Ascending aorta (tissue), 2 donors: ENCODE measurements around the gene NDUFC1. TPM values are rescaled to one million over a fixed set of nuclear protein-coding genes. Genes with fewer than 3 reads are reported as not detected.
"Not testable (repeated sequence)": the region's sequence is repeated elsewhere in the genome, so short reads cannot be mapped to it uniquely, and the experiment has no call there.

Experiments
- DNase-seq, 2 donors: peaks; one replicate each; pipeline ENCODE4 v3.0.0-alpha.2; 2019; ENCODE audit warnings: low spot score in 2 of 2
- H3K27ac ChIP-seq, 2 donors: fragments of 200-600 bp; sonication (generic); one replicate each; pipeline ENCODE4 v1.5.1; 2016 to 2017; ENCODE audit warnings: mild to moderate bottlenecking in 1 of 2
- H3K27me3 ChIP-seq: fragments of 200-600 bp; sonication (generic); one replicate; pipeline ENCODE4 v1.5.1; 2017
- H3K36me3 ChIP-seq, 2 donors: fragments of 200-600 bp; sonication (generic); one replicate each; pipeline ENCODE4 v1.5.1; 2016
- H3K4me1 ChIP-seq, 2 donors: fragments of 200-600 bp; sonication (generic); one replicate each; pipeline ENCODE4 v1.5.1; 2016 to 2017; ENCODE audit warnings: mild to moderate bottlenecking in 1 of 2
- H3K4me3 ChIP-seq, 2 donors: fragments of 200-600 bp; sonication (generic); one replicate each; pipeline ENCODE4 v1.5.1; 2016 to 2017; ENCODE audit warnings: mild to moderate bottlenecking in 1 of 2
- H3K9me3 ChIP-seq, 2 donors: fragments of 200-600 bp; sonication (generic); one replicate each; pipeline ENCODE4 v1.5.1; 2016
- CTCF ChIP-seq, 3 experiments: fragments of 200-600 bp in 2 of 3; fragments of 450-650 bp in 1 of 3; sonication (generic) in 2 of 3; IDR thresholded peaks; one replicate each; pipeline ENCODE4 v1.5.1; 2016 to 2019; ENCODE audit warnings: antibody characterized with exemption in 3 of 3, mild to moderate bottlenecking in 1 of 3, moderate library complexity in 1 of 3
- intact Hi-C: fragments of 100-400 bp; cut with DNase I; formaldehyde crosslinking; loops from one replicate; pipeline ENCODE4 v1.15.1; 2023
- total RNA-seq: library from RNA; depleted of rRNA; stranded (reverse); fragments of >200 nt; gene quantifications from one replicate; pipeline ENCODE4 v1.1.0, GENCODE V29; 2016

The NDUFC1 gene
- total RNA-seq, 1 donor from 2014 or later, result 10.7 TPM

GRCh38 chr4:139329665-139330200, 27.5 kb upstream of the NDUFC1 start:
- TF ChIP-seq CTCF (IDR thresholded peaks at IDR 0.05), result no peak
- intact Hi-C loops, result no loop called here

GRCh38 chr4:139324620-139325019, 22.3 kb upstream of the NDUFC1 start:
- no peak for TF ChIP-seq CTCF (IDR thresholded peaks at IDR 0.05)
- intact Hi-C loops, result no loop called here
- H3K27me3 ChIP-seq, result no peaks in the 10 kb centered on the region
- H3K4me1 ChIP-seq, result peaks cover 0 to 4% of the 10 kb centered on the region in 2 donors
- H3K4me3 ChIP-seq, result no peak overlapping the region
- H3K9me3 ChIP-seq, result no peaks in the 10 kb centered on the region
- peaks cover 0 to 13% of the 10 kb centered on the region in 2 donors for H3K36me3 ChIP-seq
- DNase-seq, result no peak
- H3K27ac ChIP-seq, result no peak overlapping the region

More at GRCh38 chr4:139329665-139330200, 27.5 kb upstream of the NDUFC1 start:
- no peak for DNase-seq
- Histone ChIP-seq H3K36me3 (peaks cover 0 to 16% of the 10 kb centered on the region in 2 donors), H3K4me1 (peaks cover 0 to 6% of the 10 kb centered on the region in 2 donors), H3K27ac (no peak overlapping the region), H3K27me3 (no peaks in the 10 kb centered on the region), H3K9me3 (no peaks in the 10 kb centered on the region), H3K4me3 (no peak overlapping the region)

GRCh38 chr4:139322541-139322940, 20.3 kb upstream of the NDUFC1 start:
- not testable (repeated sequence) for H3K27me3 ChIP-seq

GRCh38 chr4:139322070-139322469, 19.8 kb upstream of the NDUFC1 start:
- H3K4me1 ChIP-seq, result not testable (repeated sequence)

More at GRCh38 chr4:139322541-139322940, 20.3 kb upstream of the NDUFC1 start:
- intact Hi-C loops, H3K27ac ChIP-seq, H3K4me3 ChIP-seq, H3K36me3 ChIP-seq, H3K4me1 ChIP-seq, DNase-seq, H3K9me3 ChIP-seq: not testable (repeated sequence)

GRCh38 chr4:139319571-139319970, 17.3 kb upstream of the NDUFC1 start:
- intact Hi-C loops, result no loop called here
- Histone ChIP-seq H3K4me1 (peaks cover 0 to 4% of the 10 kb centered on the region in 2 donors), H3K9me3 (no peaks in the 10 kb centered on the region), H3K4me3 (no peak overlapping the region), H3K36me3 (no peaks in the 10 kb centered on the region), H3K27ac (no peak overlapping the region), H3K27me3 (no peaks in the 10 kb centered on the region)
- TF ChIP-seq CTCF (IDR thresholded peaks at IDR 0.05), result no peak
- DNase-seq, result no peak

More at GRCh38 chr4:139322070-139322469, 19.8 kb upstream of the NDUFC1 start:
- H3K27me3 ChIP-seq, H3K4me3 ChIP-seq, DNase-seq, intact Hi-C loops, H3K27ac ChIP-seq, H3K9me3 ChIP-seq, H3K36me3 ChIP-seq: not testable (repeated sequence)

- Histone ChIP-seq H3K4me1 (peaks cover 0 to 3% of the 10 kb centered on the region in 2 donors), H3K27me3 (no peaks in the 10 kb centered on the region)
- intact Hi-C loops, result no loop called here
Observed at GRCh38 chr4:139317635-139318034, 15.4 kb upstream of the NDUFC1 start.

More at GRCh38 chr4:139317635-139318034, 15.4 kb upstream of the NDUFC1 start:
- no peak overlapping the region for H3K4me3 ChIP-seq
- no peaks in the 10 kb centered on the region for H3K9me3 ChIP-seq
- no peaks in the 10 kb centered on the region for H3K36me3 ChIP-seq
- no peak overlapping the region for H3K27ac ChIP-seq
- no peak for TF ChIP-seq CTCF (IDR thresholded peaks at IDR 0.05)
- DNase-seq, result no peak
